ENCODE results near the gene MLANA.

MLANA gene, protein sequence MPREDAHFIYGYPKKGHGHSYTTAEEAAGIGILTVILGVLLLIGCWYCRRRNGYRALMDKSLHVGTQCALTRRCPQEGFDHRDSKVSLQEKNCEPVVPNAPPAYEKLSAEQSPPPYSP

DNA sequence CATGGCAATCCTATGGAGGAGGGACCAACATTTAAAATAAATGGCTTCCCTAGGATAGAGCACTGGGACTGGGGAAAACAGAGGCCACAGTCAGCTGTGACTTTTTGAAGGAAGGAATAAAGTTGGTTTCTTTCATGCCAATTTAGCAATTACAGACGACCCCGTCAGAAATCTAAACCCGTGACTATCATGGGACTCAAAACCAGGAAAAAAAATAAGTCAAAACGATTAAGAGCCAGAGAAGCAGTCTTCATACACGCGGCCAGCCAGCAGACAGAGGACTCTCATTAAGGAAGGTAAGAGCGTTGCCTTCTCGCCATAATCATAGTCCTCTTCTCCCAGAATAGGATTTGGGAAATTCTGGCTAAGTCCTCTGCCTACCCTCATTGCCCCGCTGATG, at the start of gene MLANA:
TSS of gene MLANA (plus strand) at position 249 of the 400 bp plus-strand sequence. CDS start 1,586 bp downstream, outside the sequence.
- no peak for DNase-seq (ENCODE audit: low read depth)

DNA sequence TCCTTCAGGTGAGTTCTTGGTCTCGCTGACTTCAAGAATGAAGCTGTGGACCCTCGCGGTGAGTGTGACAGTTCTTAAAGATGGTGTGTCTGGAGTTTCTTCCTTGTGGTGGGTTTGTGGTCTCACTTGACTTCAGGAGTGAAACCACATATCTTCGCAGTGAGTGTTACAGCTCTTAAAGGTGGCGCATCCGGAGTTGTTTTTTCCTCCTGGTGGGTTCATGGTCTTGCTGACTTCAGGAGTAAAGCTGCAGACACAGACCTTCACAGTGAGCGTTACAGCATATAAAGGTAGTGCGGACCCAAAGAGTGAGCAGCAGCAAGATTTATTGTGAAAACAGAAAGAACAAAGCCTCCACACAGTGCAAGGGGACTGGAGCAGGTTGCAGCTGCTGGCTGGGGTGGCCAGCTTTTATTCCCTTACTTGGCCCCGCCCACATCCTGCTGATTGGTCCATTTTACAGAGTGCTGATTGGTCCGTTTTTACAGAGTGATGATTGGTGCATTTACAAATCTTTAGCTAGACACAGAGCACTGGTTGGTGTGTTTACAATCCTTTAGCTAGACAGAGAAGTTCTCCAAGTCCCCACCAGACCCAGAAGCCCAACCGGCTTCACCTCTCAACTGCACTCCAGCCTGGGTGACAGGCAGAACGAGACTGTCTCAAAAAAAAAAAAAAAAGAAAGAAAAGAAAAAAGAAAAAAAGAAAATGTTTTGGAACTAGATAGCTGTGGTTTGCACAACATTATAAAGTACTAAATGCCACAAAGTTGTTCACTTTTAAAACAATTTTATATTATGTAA, 48.7 kb upstream of the MLANA start:
- DNase-seq (ENCODE audit: low read depth): no peak

DNA sequence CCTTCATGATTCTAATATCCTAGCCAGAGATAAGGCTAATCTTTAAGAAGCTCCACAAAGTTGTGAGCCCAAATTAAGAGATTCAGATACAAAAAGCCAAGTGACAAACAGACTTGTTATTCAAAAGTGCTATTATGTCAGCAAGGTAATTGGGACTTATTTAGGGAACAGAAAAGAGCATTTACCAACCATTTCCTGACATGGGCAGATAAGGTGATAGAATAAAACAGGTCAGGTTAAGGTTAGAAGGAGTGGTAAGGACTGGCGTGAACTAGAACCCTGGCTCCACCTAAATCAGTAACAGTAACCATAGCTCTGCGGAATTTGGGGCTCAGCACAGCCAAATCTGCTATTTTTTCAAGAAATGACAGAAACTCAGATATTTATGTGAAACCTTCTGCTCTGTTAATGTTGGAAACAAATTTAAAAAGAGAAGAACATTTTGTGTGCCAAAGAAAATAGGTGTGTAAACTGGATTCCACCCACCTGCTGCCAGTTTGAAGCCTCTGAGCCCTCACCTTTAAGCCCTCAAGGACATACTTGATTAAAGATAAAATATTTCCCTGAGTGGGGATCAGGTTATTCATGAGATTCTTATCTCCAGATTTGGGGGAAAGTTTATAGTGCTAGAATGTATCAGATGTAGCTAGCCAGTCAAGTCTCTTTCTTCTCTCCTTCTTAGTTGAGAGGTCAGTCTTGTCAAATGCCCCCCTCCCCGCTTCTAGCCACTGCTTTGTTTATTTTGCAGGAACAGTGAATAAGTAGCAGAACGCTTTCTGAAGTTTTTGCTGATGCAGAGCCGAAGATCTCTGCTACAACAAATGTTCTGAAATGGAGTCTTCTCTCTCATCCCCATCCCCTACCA, 47.5 kb upstream of the MLANA start:
- no peak for DNase-seq (ENCODE audit: low read depth)

DNA sequence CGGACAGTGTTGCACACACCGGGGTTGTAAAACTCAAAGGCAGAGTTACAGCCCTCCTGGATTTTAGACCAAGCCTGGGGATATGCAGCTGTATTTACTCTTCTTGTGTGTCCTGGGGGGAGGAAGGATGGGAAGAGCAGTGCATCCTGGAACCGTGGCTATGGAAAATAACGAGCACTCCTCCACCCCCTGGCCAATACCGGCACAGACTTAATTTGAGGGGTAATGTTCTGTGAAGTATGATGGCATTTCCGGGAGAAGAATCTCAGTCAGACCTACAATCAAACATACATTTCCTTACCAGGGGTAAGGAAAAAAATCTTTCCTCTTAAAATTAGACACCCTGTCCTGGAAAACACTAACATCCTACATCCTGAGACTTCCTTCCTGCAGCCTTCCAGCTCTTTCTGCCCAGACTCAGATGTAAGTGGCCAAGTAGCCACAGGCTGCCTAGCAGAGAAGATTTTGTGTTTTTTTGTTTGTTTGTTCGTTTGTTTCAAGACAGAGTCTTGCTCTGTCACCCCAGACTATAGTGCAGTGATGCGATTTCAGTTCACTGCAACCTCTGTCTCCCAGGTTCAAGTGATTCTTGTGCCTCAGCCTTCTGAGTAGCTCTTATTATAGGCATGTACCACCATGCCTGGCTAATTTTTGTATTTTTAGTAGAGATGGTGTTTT, 46.8 kb upstream of the MLANA start:
- DNase-seq (ENCODE audit: low read depth): peak; percentile 27

DNA sequence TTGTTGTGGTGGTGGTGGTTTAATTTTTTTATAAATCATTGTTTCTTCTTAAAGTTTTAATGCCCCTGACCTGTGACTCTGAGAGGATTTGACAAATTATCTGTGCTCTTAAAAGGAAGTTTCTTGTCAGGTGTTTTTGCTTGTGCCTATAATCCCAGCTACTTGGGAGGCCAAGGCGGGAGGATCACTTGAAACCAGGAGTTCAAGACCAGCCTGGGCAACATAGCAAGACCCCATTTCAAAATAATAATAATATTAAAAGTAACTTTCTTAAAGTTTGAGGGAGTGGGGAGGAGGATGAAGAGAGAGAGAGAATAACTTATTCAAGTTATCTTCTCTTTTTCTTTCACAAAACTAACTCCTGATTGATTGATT, 45.5 kb upstream of the MLANA start:
- DNase-seq (ENCODE audit: low read depth): no peak

DNA sequence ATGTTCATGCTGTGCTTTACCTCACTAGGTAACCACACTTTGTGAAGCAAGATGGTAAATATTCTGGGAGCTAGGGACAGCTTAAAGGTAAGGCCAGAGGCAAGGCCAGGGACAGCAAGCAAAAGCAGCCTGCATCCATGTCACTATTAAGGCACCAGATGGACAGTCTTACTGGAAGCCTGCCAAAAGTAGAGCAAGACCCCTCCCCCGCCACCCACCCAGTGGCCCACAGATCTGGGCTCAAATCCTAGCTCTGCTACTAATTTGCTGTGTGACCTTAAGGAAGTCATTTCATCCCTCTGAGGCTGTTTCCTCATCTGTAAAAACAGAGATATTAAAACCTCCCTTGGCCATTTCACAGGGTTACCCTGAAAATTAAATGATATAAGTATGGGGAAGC, 44.6 kb upstream of the MLANA start:
- no peak for DNase-seq (ENCODE audit: low read depth)

DNA sequence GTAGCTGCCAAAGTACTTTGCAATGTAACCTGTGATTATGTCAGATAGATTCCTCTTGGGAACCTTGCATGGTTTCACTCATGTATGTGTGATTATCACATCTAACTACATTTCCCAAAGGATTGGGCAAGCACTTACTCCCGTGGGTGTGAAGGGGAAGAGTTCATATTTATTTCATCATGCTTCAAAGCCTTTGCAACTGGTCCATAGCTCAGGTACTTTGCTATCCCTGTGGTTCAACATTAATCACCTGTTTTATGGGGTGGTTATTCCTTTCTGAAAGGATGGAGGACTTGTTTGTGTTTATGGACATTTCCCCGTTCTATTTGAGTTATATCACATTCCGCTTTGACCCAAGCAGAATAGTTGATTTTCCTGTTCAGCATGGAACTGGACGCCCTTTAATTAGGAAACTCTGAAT, 44.2 kb upstream of the MLANA start:
- peak; percentile 58 for DNase-seq (ENCODE audit: low read depth)

DNA sequence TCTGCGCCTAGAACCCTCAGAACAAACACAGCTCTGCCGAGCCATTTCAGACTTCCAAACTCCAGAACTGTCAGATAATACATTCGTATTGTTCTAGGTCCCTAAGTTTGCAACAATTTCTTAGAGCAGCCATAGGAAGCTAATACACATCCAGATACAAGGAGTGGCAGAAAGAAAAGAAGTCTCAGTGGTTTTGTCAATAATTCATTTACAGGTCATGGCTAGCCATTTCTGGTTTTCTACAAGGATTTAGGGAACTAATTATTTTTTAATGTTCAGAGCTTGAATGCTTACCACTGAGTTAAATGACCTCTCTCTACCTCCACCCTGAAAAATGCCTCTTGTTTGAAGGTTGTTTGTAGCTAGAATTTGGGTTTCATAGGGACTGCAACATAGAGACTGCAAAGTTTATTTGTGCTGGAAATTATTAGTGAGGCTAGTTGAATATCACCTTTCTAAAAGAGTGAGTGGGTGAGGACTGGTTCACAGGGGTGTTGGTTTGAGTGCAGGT, 42.3 kb upstream of the MLANA start:
- no peak for DNase-seq (ENCODE audit: low read depth)

DNA sequence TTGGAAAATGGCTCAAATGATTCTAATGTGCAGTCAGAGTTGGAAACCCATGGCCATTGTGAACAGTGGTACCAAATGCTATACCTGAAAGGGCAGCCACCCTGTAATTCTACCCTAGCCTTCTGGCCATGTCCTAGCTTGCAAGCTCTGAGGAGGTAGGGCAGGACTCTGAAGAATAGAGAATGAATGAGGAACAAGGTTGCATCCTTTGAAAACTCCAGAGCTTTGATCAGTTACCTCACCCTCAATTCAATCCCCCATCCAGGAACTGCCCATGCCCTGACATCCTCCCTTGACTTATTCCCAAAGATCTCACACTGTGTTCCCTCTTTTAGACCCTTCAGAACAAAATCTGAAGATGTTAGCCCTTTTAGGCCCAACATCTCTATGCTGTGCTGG, 40.0 kb upstream of the MLANA start:
- DNase-seq (ENCODE audit: low read depth): no peak

DNA sequence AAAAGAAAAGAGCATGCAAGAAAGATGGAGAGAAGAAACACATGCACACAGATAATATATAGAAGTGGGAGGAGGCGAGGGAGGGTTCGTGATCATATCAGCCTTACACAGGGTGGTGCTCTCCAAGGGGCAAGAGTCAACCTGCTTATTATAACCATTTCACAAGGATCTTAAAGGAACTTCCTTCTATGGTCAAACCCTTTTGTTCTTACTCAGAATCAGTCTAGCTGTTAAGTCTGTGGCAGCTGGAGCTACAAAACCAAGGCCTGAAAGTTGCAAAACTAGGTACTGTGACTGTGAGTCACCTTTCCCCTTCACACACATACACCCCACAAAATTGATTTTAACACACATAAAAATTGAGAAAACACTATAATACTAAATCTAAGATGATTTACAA, 39.2 kb upstream of the MLANA start:
- DNase-seq (ENCODE audit: low read depth): peak; percentile 74

DNA sequence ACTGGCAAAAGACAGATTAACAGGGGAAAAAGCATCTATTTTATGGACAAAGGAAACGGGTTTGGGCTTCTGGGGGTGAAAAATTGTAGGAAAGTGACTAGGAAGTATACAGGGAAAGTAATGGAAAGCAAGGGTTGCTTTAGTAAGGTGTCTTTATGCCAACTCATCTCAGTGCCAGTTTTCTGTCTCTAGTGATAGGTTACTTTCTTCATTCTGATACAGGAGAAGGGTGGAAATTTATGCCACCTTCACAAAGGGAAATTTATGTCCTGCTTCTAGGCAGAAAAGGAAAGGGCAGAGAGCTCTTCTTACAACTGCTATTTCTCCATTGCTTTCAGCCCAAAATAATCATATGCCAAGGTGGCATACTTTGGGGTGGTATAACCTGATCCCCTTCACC, 37.7 kb upstream of the MLANA start:
- no peak for DNase-seq (ENCODE audit: low read depth)

DNA sequence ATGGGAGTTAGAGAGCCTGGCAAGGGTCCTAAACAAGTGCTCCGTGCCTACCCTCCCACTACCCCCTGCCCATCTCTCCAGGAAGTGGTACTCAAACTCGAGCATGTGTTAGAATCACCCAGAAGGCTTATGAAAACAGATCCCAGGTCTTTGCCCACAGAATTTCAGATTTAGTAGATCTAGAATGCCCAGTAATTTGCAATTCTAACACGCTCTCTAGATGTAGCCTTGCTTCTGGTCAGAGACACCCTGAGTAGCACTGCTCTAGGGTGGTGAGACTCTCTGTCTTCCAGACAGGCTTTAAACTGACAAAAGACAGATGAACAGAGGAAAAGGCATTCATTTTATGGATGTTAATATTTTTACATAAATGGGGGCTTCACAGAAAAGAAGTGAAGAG, 37.1 kb upstream of the MLANA start:
- DNase-seq (ENCODE audit: low read depth): no peak

DNA sequence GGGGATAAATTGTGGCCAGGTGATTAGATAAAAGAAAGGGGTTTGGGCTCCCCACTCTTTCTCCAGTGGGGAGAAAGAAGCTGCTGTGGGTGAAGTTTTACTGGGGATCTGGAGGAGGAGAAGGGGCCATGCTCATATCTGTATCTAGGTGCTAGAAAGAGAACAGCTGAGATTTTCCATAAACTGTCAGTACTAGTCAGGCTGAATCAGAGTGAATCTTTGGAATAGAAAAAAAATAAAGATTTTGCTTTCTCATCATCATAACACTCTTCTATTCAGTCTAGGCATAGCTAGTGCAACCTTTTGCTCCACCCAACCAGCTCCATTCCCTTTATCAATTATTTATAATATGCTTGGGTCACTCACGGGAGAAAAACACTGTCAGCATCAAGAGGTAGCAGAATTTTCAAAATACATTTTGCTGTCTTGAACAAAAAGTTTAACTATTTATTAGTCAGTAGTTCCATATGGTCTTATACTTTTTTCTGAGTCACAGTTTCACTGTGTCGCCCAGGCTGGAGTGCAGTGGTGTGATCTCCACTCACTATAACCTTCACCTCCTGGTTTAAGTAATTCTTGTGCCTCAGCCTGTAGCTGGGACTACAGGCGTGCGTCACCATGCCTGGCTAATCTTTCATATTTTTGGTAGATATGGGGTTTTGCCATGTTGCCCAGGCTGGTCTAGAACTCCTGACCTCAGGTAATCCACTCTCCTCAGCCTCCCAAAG, 36.5 kb upstream of the MLANA start:
- DNase-seq (ENCODE audit: low read depth): no peak

DNA sequence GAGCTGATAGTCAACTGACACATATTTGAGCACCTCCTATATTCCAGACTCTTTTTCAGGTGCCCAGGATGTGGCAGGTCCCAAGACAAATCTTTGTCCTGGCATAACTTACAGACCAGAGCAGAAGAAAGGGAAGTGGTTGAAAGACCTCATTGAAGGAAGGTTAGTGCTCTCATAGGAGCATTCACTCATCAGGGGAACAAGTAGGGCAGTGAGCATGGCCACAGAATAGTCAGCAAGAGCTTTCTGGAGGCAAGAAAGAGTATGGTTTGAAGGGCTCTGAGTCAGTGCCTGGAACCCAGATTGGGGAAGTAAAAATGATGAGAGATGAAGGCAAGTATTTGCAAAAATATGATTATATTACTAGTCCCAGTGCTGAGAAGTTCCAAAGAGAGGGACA, 32.8 kb upstream of the MLANA start:
- DNase-seq (ENCODE audit: low read depth): no peak

DNA sequence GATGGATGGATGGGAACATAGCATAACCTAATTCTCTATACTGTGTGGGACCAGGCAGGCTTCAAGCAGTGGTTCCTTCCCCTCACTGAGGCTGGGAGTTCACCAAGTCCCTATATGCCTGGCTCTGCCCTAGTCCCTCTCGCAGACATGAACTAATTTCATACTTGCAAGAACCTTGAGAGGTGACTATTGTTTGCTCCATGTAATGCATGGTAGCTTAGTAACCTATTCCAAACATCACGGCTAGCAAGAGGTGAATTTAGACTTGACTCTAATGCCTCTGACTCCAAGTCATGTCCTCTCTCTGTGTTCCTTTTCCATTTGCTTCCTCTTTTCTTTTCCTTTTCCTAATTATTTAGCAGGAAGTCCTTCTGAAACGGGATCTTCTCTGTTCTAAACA, 31.9 kb upstream of the MLANA start:
- no peak for DNase-seq (ENCODE audit: low read depth)

DNA sequence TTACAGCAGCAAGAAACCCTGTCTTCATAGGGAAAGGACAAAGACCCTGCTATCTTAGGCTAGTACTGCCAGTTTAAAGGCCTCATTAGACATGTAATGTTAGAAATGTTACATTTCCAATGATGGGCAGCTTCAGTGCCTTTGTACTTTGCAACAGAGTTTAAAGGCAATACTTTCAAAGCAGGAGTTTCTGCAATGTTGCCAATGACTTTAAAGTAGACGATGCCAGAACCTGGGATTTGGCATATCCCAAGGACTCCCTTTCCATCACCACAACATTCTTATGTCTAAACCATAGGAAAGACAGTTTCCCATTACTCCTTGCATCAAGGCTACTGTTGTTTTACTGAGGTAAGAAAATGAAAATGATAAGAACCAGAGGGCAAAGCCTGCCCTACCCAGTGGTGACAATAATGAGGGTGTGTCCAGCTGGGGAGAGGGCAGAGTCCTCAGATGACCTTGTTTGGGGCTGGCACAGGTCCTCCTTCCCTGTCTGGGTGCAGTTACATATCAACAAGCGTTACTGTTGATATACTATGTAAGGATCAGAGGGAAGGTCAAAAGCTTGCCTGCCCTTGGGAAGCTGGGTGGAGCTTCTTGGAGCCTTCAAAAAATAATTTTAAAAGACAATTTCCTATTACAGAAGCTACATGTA, 27.5 kb upstream of the MLANA start:
- no peak for DNase-seq (ENCODE audit: low read depth)

DNA sequence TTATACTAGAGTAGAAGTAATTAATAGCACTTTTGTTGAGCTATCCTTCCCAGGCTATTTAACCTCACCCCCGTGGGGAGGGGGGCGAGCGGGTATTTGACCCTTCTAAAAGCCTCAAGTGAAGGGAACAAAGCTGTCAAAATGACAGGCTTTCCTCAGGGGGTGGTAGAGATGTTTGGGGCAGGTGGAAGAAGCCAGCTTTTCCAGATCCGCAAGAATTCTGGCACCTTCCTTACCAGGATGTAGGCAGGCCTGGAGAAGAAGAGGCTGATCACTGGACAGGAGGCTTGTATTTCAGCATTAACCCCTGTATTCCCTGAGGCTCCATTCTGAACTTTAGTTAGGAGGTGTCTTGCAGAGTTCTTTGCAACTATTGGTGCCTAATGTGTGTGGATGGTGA, 26.2 kb upstream of the MLANA start:
- DNase-seq (ENCODE audit: low read depth): no peak

DNA sequence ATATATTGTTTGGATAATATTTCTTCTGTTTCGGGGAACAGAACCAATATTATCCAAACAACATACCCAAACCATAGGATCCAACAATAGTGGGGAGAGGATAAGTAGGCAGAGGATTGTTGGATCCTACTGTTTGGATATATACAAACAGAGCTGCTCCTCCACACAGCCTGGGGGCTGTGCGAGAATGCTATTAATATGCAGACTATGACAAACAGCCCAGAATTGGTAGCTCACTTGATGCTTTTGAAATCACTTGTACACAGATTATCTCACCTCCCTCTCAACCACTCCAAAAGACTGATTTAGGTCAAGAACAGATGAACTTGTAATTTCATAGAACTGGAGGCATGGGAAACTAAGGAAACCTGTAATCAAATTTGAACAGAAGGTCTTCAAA, 24.4 kb upstream of the MLANA start:
- no peak for DNase-seq (ENCODE audit: low read depth)

DNA sequence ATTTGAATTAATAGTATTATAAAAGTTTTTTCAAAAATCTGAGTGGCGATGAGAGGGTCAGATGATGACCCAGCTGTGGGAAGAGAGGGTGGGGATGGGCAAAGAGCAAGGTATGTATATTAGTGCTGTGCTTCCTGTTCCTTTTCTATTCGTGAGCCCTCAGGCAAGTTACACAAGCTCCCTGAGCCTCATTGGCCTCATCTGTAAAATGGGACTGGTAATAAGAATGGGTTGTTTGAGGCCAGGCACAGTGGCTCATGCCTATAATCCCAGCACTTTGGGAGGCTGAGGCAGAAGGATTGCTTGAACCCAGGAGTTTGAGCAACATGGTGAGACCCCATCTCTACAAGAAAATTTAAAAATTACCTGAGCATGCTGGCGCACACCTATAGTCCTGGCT, 24.0 kb upstream of the MLANA start:
- DNase-seq (ENCODE audit: low read depth): no peak

DNA sequence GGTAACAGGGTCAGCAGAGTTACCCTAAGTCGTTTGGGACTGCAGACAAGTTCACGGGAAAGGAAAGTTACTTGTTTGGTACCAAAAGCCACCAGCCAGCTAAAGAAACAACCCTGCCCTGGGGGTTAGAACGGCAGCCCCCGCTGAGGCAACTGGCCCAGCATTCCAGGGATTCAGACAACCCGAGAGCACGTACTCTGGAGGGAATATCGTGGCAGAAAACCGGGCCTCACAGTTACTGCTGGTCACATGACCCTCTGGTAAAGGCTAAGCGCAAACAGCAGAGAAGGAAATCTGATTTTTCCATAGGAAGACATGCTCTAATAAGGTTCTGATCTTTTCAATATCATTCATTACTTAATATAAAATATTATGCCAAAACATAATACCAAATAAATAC, 22.5 kb upstream of the MLANA start:
- no peak for DNase-seq (ENCODE audit: low read depth)

All from fibroblast of gingiva (primary cell).